AG08396 (cell line): ENCODE data around the gene SCML1.

ENCODE experiments used
- DNase-seq: peaks from one replicate; pipeline ENCODE4 v3.0.0; 2012; ENCODE audit warnings: low spot score, mixed read lengths

SCML1 gene

GRCh38 chrX:17792826-17793225 is 55.5 kb downstream of the SCML1 start:
- DNase-seq = no peak

GRCh38 chrX:17798921-17799320 is 61.6 kb downstream of the SCML1 start:
- no peak for DNase-seq

DNA sequence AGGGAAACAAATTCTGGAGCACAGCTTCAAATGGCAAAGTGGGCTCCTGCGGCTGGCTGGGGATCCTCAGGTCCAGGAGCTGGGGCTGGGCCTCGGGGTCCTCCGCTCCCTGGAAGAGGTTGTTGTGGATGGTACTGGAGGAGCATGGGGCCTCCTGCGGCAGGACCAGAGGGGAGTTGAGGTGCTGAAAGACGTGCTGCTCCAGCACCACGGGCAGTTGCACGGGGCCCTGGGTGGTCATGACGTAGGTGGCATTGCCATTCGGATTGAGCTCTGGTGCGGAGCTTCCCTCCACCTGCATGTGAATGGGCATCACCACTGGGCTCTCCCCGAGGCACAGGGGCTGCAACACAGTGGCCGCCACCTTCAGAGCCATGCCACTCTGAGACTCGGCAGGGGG is 64.1 kb downstream of the SCML1 start:
- no peak for DNase-seq

DNA sequence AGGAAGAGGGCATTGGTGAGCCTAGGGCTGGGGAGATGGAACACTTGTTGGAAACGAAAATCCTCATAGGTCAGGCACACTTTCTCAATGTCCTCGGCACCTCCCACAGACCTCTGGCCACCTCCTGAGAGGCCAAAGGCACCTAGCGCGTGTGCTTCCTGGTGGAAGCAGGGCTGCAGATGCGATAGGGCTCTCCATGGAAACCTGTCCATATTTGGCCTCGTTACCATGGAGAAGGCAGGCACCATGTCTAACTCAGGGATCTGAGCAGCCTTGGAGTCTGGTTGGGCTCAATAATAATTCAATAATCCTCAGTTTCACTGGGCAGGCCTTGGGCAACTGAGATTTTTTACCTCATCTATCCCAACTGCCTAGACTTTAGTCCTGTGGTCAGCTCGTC is 65.5 kb downstream of the SCML1 start:
- no peak for DNase-seq

DNA sequence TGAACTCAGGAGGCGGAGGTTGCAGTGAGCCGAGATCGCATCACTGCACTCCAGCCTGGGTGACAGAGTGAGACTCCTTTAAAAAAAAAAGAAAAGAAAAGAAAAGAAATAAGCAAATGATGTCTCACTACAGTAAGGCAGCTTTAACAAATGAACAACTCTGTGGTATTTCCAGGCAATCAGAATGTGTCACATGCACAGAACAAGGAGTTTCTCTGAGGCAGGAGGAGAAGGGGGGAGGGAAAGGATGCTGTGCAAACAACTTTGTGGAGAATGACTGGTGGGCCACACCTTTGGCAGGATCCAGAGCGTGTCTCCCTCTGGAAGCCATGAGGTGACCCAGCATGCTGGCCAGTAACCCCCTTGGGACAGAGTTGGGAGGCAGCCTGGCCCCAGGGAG is 66.2 kb downstream of the SCML1 start:
- no peak for DNase-seq
